ENCODE data around the gene ANAPC2.

DNA sequence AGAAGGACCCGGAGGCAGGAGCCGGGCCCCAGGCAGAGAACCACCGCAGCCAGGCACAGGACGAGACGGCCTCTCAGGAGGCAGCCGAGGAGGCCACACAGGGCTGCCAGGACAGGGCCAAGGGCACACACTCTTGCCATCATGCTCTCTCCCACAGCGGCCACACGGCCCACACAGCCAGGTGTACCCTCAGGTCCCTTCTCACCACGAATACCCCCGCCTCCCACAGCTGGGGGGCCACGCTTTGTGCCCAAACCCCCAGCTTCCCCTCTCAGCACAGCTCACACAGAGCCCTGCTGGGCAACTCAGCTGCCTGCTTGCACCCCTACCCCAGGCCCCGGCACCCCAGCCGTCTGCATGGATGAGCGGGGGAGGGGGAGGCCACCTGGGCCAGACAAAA, 5.4 kb upstream of the ANAPC2 start:
- TF ChIP-seq FOXM1 (IDR thresholded peaks at IDR 0.05; ENCODE audit: borderline replicate concordance) (no peak), FOXA1 (IDR thresholded peaks at IDR 0.05) (no peak), ZNF384 (IDR thresholded peaks at IDR 0.05) (no peak), TARDBP (IDR thresholded peaks at IDR 0.05) (no peak)

Data from HEK293T (cell line).